HCT116 (cell line): ENCODE data around the gene PIH1D1. TPM values are rescaled to one million over a fixed set of nuclear protein-coding genes. Genes with fewer than 3 reads are reported as not detected.

Experiments
- ATAC-seq: fragments of 200-7000 bp; cut with Tn5 transposase; 2 replicates; pipeline ENCODE4 v1.9.1; 2020; ENCODE audit warnings: mild to moderate bottlenecking, moderate library complexity
- BruUV-seq: library from RNA; stranded (reverse); fragments of 400-500 nt; replicated peaks from 2 replicates; lab custom pipeline; 2021; lab: Mats Ljungman, UMichigan
- CTCF ChIA-PET: fragments of 300-600 bp; sonication (Branson Sonifier 250); formaldehyde crosslinking; loops from one replicate; lab custom pipeline; 2021; ENCODE audit warnings: antibody characterized with exemption; lab: Charles Lee
- POLR2A ChIA-PET: fragments of 300-600, 350-600 bp; sonication (Branson Sonifier 250); formaldehyde crosslinking; loops from one replicate; lab custom pipeline; 2021; ENCODE audit warnings: antibody characterized with exemption; lab: Charles Lee
- RAD21 ChIA-PET, 2 experiments: fragments of 300-600 bp; sonication (Branson Sonifier 250); formaldehyde crosslinking; loops; one replicate each; lab custom pipeline; 2023; ENCODE audit warnings: low total read pairs in 2 of 2; ENCODE audit not compliant: uncharacterized antibody in 2 of 2, unreplicated experiment in 2 of 2, low non-redundant PET in 1 of 2; lab: Charles Lee
- DNase-seq: peaks from one replicate; pipeline ENCODE4 v3.0.0-alpha.2; 2010; ENCODE audit warnings: low read depth, low spot score
- H2AFZ ChIP-seq: fragments of 200-600 bp; shearing (Covaris generic), sonication (generic); 2 replicates; pipeline ENCODE4 v1.6.1; 2017; ENCODE audit warnings: low read depth, mixed run types, mixed read lengths, antibody characterized with exemption, low read length; ENCODE audit not compliant: poor library complexity, severe bottlenecking
- H3K27ac ChIP-seq: 2 replicates; pipeline ENCODE4 v1.5.1; 2012; ENCODE audit warnings: low read depth, low read length
- H3K27me3 ChIP-seq: fragments of 200-600 bp; sonication (generic); 2 replicates; pipeline ENCODE4 v1.6.1; 2016; ENCODE audit warnings: mixed run types, low read length, mixed read lengths; ENCODE audit not compliant: insufficient read depth
- H3K36me3 ChIP-seq, 2 experiments: fragments of 200-500 bp in 1 of 2; fragments of 200-600 bp in 1 of 2; sonication (Bioruptor generic) in 1 of 2; sonication (generic) in 1 of 2; 2 replicates each; pipeline versions ENCODE4 v1.5.1 to v1.6.1; 2014 to 2016; ENCODE audit warnings: low read length in 2 of 2, inconsistent platforms in 1 of 2, mixed read lengths in 1 of 2, mixed run types in 1 of 2; ENCODE audit not compliant: insufficient read depth in 2 of 2, control insufficient read depth in 1 of 2
- H3K4me1 ChIP-seq, 2 experiments: fragments of 200-600 bp in 1 of 2; sonication (generic) in 1 of 2; 2 replicates each; pipeline versions ENCODE4 v1.5.1 to v1.6.1; 2012 to 2017; ENCODE audit warnings: low read length in 2 of 2, inconsistent platforms in 1 of 2, mild to moderate bottlenecking in 1 of 2, mixed read lengths in 1 of 2, mixed run types in 1 of 2, moderate library complexity in 1 of 2; ENCODE audit not compliant: insufficient read depth in 2 of 2, control insufficient read depth in 1 of 2
- H3K4me2 ChIP-seq: fragments of 200-600 bp; sonication (generic); 2 replicates; pipeline ENCODE4 v1.6.1; 2017; ENCODE audit warnings: mixed run types, low read length, mixed read lengths
- H3K4me3 ChIP-seq, 2 experiments: fragments of 200-600 bp in 1 of 2; sonication (generic) in 1 of 2; replicated peaks in 1 of 2; 2 replicates each; pipeline ENCODE4 v1.5.1; 2011 to 2016; ENCODE audit warnings: low read length in 2 of 2, control low read depth in 1 of 2, low read depth in 1 of 2, mild to moderate bottlenecking in 1 of 2, mixed read lengths in 1 of 2, mixed run types in 1 of 2
- H3K79me2 ChIP-seq: fragments of 200-600 bp; sonication (generic); 2 replicates; pipeline ENCODE4 v1.6.1; 2017; ENCODE audit warnings: mild to moderate bottlenecking, mixed run types, low read length, moderate library complexity, mixed read lengths; ENCODE audit not compliant: insufficient read depth
- H3K9ac ChIP-seq: fragments of 200-600 bp; sonication (generic); 2 replicates; pipeline ENCODE4 v1.6.1; 2016; ENCODE audit warnings: low read length, mixed read lengths
- H3K9me2 ChIP-seq: fragments of 200-600 bp; sonication (generic), shearing (Covaris generic); 2 replicates; pipeline ENCODE4 v1.6.1; 2017; ENCODE audit warnings: mixed run types, mild to moderate bottlenecking, moderate library complexity; ENCODE audit not compliant: insufficient read depth
- H3K9me3 ChIP-seq, 2 experiments: fragments of 200-500 bp in 1 of 2; fragments of 200-600 bp in 1 of 2; sonication (Bioruptor generic) in 1 of 2; sonication (generic) in 1 of 2; 2 replicates each; pipeline ENCODE4 v1.6.1; 2014 to 2017; ENCODE audit warnings: low read length in 2 of 2, mixed read lengths in 2 of 2, inconsistent platforms in 1 of 2, low read depth in 1 of 2, mild to moderate bottlenecking in 1 of 2, mixed run types in 1 of 2, moderate library complexity in 1 of 2; ENCODE audit not compliant: control insufficient read depth in 1 of 2, insufficient read depth in 1 of 2
- H4K20me1 ChIP-seq: fragments of 200-600 bp; sonication (generic), shearing (Covaris generic); 2 replicates; pipeline ENCODE4 v1.6.1; 2017; ENCODE audit warnings: mixed run types, mild to moderate bottlenecking, moderate library complexity; ENCODE audit not compliant: insufficient read depth
- CBX3 ChIP-seq: IDR thresholded peaks from 2 replicates; pipeline ENCODE4 v1.6.1; 2012; ENCODE audit warnings: low read depth
- CEBPB ChIP-seq: IDR thresholded peaks from 2 replicates; pipeline ENCODE4 v1.6.1; 2012; ENCODE audit warnings: low read depth
- EZH2 ChIP-seq: fragments of 200-600 bp; sonication (generic); IDR thresholded peaks from 2 replicates; pipeline ENCODE4 v1.6.1; 2017; ENCODE audit warnings: antibody characterized with exemption, mixed run types
- EZH2phosphoT487 ChIP-seq: fragments of 200-600 bp; IDR thresholded peaks from 2 replicates; pipeline ENCODE4 v1.6.1; 2018; ENCODE audit warnings: antibody characterized with exemption, borderline replicate concordance
- RAD21 ChIP-seq: IDR thresholded peaks from 2 replicates; pipeline ENCODE4 v1.6.1; 2012; ENCODE audit warnings: low read depth, mild to moderate bottlenecking
- SIN3A ChIP-seq: IDR thresholded peaks from 2 replicates; pipeline ENCODE4 v1.6.1; 2012; ENCODE audit warnings: low read depth
- SP1 ChIP-seq: IDR thresholded peaks from 2 replicates; pipeline ENCODE4 v1.6.1; 2012; ENCODE audit warnings: low read depth
- SRF ChIP-seq: IDR thresholded peaks from 2 replicates; pipeline ENCODE4 v1.6.1; 2012; ENCODE audit warnings: low read depth
- TCF7L2 ChIP-seq: IDR thresholded peaks from 2 replicates; pipeline ENCODE4 v1.7.0; 2011; ENCODE audit warnings: borderline replicate concordance, inconsistent platforms; ENCODE audit not compliant: insufficient read depth, insufficient read length; ENCODE audit errors: extremely low read depth
- YY1 ChIP-seq: IDR thresholded peaks from 2 replicates; pipeline ENCODE4 v1.6.1; 2011; ENCODE audit warnings: low read length, low read depth, moderate library complexity, mild to moderate bottlenecking; ENCODE audit not compliant: insufficient replicate concordance; ENCODE audit errors: extremely low read depth
- intact Hi-C: fragments of 100-400 bp; cut with micrococcal nuclease; formaldehyde crosslinking; loops from 2 replicates; pipeline ENCODE4 v1.10.0; 2022
- total RNA-seq: library from RNA; stranded (reverse); gene quantifications from one replicate; pipeline ENCODE4 v1.2.1, GENCODE V29; 2021; ENCODE audit not compliant: unreplicated experiment
- TF ChIP-seq, protein P1 (sequence below): IDR thresholded peaks from 2 replicates; pipeline ENCODE4 v1.6.1; 2012

PIH1D1 gene
- total RNA-seq, 1 experiment from 2014 or later, result 152 TPM

DNA sequence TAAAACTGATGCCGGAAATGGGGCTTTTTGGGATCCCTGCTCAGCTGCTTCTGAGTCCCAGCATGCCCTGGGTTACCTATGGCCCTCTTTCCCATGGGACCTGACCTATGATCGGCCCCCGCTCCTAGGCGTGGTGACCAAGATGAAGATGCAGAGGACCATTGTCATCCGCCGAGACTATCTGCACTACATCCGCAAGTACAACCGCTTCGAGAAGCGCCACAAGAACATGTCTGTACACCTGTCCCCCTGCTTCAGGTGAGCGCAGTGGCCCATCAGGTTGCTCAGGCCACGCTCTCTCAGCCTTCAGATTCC, 46.1 kb upstream of the PIH1D1 start:
- CTCF ChIA-PET, result no interaction called here
- Histone ChIP-seq H3K4me3 (peak overlapping the region; percentile 90 to 96), H3K27ac (peak overlapping the region; percentile 86), H3K4me2 (peak overlapping the region; percentile 85), H3K4me1 (peaks cover 13 to 57% of the 10 kb centered on the region in 2 experiments), H3K9me3 (no peaks in the 10 kb centered on the region), H3K79me2 (peaks cover 33% of the 10 kb centered on the region), H3K36me3 (peaks cover 13 to 28% of the 10 kb centered on the region in 2 experiments), H3K9ac (peak overlapping the region; percentile 99), H3K9me2 (no peaks in the 10 kb centered on the region), H3K27me3 (no peaks in the 10 kb centered on the region), H2AFZ (no peak overlapping the region), H4K20me1 (peaks cover 14% of the 10 kb centered on the region; the same call in 1 of the 2 replicates)
- BruUV-seq, result no TSS peak
- intact Hi-C loops, result no loop called here
- DNase-seq (no peak), ATAC-seq (no peak)
- POLR2A ChIA-PET, result no interaction called here
- TF ChIP-seq, protein P1, sequence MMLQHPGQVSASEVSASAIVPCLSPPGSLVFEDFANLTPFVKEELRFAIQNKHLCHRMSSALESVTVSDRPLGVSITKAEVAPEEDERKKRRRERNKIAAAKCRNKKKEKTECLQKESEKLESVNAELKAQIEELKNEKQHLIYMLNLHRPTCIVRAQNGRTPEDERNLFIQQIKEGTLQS, result no peak
- TF ChIP-seq SP1 (no peak), RAD21 (no peak), EZH2 (no peak), YY1 (no peak), CBX3 (no peak), SRF (no peak), SIN3A (no peak), CEBPB (no peak), TCF7L2 (no peak), EZH2phosphoT487 (no peak)
- RAD21 ChIA-PET, result no interaction called here
